ENCODE data around the gene SCN4A.
"Not testable (repeated sequence)": the region's sequence is repeated elsewhere in the genome, so short reads cannot be mapped to it uniquely, and the experiment has no call there.

SCN4A gene

DNA sequence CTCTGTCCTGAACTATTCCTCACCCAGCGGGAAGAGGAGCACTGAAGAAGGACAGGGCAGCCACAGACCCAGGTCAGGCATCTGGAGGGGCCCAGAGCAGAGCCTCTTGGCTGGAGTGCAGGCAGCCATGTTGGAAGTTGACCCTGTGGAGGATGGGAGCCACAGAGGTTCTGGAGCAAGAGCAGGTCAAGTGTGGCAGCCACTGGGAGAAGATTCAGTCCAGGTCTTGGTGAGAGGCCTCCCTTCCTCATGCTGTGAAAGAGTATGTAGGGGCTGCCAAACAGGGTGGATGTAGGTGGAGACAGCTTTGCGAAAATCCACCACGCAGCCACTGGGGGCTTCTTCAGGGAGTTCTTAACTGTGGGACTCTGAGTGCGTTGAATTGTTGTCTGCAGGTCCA lies 40.0 kb downstream of the SCN4A start:
- FAIRE-seq = no peak

DNA sequence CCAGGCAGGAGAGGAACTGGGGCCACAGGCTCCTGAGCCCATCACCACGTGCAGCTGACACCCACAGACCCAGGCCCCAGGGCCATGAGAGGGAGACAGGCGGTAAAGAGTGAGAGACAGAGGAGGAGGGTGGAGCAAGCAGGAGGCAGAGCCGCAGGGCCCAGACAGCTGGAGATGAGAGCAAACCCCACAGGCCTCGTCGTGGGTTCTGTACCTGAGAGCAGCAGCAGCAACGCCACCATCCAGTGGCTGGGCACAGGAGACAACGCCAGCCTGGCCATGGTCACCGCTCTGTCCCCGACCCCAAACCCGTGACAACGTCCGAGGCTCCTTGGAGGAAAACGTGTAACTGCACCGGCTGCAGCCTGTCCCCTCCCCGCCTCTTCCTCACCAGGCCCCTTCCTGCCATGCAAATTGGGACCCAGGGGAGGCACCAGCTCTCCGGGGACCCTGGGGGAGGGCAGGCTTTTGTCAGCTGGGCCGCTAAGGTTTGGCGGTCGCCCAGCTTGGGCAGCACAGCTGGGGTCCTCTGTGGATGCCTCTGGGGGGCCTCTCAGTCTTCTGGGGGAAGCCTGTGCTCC lies 40.6 kb downstream of the SCN4A start, which contains the start of gene CD79B:
Gene CD79B, minus strand, starts transcription at position 351 of the 581 bp plus-strand sequence. Its CDS starts 70 bp downstream, at position 281.
- FAIRE-seq = no peak

DNA sequence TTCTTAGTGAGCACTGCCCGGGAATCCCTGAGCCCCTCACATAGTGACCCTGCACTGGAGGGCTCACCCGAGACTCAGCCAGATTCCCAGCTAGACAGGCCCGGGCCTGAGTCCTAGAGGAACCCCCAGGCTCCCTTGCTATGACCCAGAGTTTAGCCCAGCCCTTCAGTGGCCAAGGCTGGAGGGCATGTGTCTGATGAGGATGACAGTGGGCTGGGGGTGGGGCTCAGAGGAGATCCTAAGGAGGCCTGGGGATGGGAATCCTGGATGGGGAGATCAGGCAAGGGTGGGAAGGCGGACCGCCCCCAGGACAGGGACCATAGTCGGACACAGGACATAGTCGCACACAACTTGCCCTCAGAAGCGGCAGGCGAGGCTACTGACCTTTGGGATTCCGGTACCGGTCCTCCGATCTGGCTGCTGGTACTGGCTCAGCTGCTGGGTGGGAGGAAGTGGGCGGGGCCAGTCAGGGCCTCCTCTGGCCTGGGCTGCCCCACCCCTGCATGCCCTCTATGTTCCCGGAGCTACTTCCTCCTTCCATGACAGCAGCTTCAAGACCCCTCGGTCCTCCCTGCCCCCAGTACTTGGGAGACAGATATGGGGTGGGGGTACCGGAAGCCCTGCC lies 41.7 kb downstream of the SCN4A start:
- FAIRE-seq = no peak

DNA sequence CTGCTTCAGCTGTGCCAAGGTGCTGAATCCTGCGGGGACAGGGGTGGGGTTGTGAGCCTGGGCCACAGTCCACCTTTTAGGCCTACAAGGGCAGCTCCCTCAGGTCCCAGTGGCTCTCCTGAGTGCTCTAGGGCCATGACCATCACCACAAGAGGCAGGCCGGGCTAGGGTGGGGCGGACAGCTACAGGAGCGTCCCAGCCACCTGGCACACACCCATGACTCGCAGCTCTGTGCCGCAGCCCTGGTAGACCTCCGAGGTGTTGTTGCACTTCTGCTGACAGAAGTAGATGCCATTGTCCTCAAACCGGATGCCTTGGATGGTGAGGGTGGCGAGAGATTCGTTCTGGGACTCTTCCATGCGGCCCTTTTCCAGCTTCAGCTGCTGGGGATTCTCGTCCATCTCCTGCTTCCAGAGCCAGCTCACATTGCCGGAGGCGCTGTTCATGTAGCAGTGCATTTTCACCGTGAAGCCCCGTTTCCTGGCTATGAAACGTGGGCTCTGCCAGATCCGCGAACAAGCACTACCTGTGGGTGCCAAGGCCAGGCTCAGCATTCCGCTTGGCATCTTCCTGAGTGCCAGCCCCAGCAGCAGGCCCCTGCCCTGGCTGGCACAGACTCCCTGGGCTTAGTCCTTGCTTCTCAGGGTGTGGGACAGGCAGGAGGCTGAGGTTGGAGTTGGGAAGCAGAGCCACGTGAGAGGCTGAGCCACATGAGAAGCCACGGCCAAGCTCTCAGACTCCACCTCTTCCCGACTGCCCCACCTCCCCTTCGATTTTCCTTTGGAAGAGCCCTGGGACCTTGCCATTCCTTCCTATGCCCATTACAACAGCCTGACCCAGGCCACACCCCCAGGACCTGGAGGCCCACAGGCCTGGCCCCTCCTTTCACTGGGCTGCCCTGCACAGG lies 42.6 kb downstream of the SCN4A start:
- no peak for FAIRE-seq

DNA sequence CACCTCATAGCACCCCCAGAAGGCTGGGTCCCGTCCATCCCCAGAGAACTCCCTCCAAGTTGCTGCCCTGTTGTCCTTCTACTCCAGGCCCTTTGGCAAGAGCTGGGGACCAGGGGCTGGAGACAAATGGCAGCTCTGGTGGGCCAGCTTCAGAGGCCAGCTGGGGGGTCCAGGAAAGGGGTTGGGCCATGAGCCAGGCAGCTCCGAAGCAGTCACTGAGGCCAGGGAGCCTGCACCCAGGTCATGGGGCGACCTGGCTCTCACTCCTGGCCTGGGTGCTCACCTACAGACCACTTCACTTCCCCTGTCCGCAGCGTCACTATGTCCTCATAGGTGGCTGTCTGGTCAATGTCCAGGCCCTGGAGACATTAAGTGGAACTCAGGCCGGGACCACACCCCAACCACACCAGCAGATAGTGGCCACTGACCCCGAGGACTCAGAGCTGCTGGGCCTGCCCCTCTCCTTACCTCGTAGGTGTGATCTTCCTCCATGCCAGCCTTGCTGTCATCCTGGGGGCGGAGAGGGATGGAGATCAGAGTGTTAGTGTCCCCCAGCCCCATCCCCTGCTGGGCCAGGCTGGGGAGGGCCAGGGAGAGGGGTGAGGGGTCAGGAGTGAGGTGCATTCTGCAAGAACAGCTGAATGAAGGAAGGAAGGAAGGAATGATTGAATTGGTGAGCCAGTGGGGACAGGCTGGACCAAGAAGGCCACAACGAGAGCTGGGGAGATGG lies 43.6 kb downstream of the SCN4A start:
- FAIRE-seq = no peak

DNA sequence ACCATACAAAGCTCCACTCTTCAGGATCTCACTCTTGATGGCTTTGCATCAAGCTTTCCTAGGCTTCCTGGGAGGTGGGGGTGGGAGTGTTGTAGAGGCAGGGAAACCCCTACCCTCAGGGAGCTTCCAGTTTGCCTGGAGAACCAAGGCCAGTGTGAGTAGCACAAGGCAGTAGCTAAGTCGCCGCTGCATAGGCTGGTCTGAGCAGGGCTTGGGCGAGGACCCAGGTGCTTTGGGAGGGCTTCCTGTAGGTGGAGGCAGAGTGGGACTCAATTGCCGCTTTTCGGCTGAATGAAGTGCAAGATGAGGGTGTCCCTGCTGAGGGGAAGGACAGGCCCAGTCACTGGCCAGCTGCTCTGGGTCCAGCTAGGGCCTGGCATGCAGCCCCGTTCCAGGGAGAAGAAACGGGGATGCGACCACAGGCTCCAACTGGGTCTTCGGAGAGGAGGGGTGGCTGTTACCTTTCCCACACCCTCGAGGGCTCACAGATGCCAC lies 44.5 kb downstream of the SCN4A start:
- FAIRE-seq = no peak

DNA sequence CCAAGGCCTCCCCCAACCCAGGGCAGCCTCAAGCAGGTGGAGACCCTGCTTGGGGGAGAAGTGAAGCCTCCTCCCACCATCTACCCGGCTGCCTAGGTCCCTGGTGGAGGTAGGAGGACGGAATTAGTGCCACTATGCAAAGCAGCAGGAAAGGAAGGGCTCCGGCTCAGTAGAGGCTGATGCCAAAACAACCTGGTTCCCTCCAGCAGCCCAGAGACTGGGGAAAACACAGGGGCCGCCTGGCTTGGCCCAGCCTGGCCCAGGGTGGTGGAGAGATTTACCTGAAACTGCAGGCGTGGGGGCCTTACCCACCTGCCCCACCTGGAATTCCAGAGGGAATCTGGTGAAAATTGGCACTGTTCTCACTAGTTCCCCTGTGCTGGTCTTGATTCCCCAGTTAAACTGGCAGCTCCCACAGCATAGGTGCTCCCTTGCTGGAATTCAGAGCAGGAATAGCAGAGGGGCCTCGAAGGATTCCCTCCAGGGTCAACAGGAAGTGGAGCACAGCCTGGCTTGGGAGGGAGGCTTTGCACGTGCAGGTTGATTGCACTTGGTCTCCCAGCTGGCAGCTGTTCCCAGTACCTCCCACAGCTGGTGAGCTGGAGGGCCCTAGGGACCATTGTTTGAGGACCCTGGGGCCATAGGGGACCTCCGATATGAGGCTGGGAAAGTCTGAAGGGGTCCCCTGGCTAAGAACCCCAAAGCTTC lies 45.1 kb downstream of the SCN4A start:
- FAIRE-seq = no peak

DNA sequence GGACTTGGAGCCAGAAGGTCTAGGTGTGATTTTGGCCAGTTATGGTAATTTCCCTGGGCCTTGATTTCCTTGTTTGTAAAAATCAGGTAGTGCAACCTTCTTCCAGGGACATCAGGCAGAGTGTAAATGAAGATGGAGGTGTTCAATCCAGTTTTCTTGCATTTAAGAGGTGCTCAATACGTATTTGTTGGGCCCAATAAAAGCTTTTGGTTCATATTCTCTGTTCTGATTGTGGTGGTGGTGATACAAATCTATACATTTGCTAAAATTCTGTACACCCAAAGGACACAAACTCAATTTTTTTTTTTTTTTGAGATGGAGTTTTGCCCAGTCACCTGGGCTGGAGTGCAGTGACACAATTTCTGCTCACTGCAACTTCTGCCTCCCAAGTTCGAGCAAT lies 46.6 kb downstream of the SCN4A start:
- FAIRE-seq = no peak

DNA sequence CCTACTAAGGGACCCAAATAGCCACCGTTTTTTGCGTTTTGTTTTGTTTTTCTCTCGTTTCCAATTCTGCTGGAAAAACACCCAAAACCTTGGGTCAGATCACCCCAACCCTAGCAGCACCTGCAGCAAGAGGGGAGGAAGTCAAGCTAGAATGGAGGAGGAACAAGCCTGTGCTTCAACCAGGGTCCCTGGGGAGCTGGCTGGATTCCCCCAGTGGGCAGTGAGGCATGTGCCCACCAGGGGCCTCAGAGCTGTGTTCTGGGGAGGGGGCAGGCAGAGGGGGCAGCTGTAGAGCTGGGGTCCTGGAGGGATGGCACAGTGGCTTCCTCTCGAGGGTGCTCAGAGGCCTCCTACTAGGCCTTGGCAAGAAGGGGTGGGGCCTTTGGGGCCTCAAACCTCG lies 47.1 kb downstream of the SCN4A start:
- FAIRE-seq = no peak

DNA sequence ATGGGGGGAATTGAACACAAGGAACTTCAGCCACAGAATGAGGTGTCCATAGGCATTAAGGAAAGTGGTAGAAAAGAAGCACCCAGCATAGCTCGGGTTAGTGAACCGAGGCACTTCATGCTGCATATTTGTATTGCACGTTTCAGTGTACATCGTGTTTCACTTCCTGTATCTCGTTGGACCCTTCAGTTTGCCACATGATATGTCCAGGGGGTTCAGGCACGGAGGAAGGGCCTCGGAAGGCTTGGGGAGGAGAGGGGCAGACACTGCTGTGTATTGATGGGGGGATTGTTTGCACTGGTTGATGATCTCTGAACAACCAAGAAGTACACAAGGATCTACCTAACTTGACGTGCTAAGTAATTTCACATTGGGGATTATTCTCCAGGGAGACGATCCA lies 50.3 kb downstream of the SCN4A start:
- not testable (repeated sequence) for FAIRE-seq

DNA sequence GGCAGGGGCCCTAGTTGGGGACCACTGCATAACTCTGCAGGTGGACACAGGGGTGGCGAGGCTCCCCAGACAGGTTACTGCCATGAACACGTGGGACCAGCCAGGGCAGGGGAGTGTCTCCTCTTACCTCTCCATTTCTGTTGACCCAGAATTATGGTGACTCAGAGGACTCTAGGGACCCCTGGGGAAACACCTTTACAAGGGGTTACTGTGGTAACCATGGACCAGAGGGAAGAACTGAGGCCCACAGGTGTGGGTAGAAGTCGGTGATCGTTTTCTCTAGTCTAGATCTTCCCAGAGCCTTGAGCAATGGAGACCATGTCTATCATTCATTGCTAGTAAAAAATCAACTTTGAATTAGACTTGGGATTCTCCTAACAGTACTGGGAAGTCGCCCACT lies 51.9 kb downstream of the SCN4A start:
- FAIRE-seq = not testable (repeated sequence)

DNA sequence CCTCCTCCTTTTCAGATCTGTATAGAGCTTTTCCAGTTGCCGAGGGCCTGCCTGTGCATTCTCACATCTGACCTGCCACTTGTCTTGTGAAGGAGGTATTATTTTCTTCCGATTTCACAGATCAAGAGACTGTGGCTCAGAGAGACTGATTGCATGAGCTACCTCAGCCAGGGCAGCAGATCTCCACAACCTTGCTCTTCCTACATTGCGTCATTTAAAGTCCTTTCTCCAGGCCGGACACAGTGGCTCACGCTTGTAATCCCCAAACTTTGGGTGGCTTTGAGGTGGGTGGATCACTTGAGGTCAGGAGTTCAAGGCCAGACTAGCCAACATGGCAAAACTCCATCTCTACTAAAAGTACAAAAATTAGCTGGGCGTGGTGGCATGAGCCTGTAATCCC lies 52.7 kb downstream of the SCN4A start:
- not testable (repeated sequence) for FAIRE-seq

DNA sequence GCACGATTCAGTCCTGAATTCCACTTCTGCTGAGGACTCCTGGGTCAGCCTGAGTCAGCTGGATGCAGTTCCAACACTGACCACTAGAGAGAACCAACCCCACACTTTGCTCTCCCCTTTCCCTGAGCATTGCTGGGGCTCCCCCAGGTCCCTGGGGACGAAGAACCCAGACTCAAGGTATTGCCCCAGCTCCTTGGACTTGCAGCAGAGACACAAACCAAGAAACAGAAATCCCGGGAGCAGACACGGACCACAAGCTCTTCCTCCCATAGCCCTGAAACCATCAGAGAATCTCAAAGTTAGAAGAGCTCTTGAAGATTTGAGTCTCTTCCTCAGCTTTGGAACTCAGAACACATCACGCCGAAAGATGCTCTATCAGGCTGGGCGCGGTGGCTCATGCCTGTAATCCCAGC lies 53.4 kb downstream of the SCN4A start:
- no peak for FAIRE-seq

DNA sequence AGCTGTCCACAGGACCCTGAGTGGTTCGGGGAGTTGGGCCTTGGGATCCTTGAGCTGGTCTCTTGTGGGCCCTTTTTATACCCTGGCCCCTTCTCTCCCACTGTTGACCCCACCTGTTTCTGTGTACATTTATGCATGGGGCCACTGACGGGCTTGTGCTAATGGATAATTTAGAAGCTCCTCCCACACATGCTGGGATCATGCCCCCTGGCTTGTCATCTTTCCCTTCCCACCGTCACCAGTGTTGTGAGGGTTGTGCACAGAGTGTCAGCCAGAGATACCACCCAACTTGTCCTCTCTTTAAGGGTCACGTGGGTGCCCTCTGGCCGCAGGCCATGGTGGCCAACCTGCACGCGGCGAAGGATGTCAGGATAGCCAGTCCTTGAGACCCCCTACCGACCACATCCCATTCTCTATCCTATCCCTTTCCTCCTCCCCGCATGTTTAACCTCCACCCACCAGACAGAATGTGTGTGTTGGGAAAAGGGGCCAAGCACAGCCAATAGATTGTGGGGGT lies 53.9 kb downstream of the SCN4A start, which contains the start of gene GH1:
Gene GH1, minus strand, starts transcription at position 51 of the 517 bp plus-strand sequence. CDS start 63 bp downstream, outside the sequence.
- not testable (repeated sequence) for FAIRE-seq

DNA sequence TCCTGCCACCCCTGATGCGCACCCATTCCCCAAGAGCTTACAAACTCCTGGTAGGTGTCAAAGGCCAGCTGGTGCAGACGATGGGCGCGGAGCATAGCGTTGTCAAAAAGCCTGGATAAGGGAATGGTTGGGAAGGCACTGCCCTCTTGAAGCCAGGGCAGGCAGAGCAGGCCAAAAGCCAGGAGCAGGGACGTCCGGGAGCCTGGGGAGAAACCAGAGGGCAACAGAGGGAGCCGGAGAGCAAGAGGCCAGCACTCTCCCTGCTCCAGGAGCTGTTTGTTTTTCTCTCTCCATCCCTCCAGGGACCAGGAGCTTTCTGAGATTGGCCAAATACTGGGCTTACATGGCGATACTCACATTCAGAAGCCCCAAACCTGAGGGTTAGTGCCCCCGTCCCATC lies 54.4 kb downstream of the SCN4A start:
- FAIRE-seq = no peak

DNA sequence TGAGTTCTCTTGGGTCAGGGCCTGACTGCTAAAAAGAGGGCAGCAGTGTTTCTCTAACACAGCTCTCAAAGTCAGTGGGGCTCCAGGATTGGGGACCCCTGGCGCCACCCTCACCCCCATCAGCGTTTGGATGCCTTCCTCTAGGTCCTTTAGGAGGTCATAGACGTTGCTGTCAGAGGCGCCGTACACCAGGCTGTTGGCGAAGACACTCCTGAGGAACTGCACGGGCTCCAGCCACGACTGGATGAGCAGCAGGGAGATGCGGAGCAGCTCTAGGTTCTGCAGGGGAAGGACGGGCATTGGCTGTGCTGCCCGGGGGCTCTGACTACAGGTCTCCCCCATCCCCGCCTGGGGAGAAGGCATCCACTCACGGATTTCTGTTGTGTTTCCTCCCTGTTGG lies 55.1 kb downstream of the SCN4A start:
- no peak for FAIRE-seq

DNA sequence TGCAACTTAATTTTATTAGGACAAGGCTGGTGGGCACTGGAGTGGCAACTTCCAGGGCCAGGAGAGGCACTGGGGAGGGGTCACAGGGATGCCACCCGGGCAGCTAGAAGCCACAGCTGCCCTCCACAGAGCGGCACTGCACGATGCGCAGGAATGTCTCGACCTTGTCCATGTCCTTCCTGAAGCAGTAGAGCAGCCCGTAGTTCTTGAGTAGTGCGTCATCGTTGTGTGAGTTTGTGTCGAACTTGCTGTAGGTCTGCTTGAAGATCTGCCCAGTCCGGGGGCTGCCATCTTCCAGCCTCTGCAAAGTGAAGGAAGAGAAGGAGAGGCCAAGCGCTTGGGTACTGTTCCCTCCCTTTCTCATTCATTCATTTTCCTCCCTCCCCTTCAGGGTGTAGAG lies 55.5 kb downstream of the SCN4A start:
- not testable (repeated sequence) for FAIRE-seq

DNA sequence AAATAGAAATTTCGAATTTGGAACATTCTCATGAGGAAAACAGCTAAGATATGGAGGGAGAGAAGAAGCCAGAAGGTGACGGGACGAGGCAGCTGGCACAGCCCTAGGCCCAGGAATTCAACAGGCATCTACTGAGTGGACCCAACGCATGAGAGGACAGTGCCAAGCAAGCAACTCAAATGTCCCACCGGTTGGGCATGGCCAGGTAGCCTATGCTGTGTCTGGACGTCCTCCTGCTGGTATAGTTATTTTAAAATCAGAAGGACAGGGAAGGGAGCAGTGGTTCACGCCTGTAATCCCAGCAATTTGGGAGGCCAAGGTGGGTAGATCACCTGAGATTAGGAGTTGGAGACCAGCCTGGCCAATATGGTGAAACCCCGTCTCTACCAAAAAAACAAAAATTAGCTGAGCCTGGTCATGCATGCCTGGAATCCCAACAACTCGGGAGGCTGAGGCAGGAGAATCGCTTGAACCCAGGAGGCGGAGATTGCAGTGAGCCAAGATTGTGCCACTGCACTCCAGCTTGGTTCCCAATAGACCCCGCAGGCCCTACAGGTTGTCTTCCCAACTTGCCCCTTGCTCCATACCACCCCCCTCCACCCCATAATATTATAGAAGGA lies 56.0 kb downstream of the SCN4A start:
- no peak for FAIRE-seq

DNA sequence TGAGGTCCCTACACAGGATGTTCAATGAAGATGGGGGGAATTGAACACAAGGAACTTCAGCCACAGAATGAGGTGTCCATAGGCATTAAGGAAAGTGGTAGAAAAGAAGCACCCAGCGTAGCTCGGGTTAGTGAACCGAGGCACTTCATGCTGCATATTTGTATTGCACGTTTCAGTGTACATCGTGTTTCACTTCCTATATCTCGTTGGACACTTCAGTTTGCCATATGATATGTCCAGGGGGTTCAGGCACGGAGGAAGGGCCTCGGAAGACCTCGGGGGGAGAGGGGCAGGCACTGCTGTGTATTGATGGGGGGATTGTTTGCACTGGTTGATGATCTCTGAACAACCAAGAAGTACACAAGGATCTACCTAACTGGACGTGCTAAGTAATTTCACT lies 57.0 kb downstream of the SCN4A start:
- not testable (repeated sequence) for FAIRE-seq

DNA sequence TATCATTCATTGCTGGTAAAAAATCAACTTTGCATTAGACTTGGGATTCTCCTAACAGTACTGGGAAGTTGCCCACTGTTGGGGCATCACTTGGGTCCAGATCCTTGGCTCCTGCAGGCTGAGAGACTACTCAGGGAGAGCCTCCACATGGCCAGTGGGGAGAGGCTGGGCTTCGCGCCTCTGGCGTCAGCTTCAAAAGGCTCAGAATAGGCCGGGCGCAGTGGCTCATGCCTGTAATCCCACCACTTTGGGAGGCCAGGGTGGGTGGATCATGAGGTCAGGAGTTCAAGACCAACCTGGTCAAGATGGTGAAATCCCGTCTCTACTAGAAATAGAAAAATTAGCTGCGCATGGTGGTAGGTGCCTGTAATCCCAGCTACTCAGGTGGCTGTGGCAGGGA lies 58.2 kb downstream of the SCN4A start:
- FAIRE-seq = no peak

DNA sequence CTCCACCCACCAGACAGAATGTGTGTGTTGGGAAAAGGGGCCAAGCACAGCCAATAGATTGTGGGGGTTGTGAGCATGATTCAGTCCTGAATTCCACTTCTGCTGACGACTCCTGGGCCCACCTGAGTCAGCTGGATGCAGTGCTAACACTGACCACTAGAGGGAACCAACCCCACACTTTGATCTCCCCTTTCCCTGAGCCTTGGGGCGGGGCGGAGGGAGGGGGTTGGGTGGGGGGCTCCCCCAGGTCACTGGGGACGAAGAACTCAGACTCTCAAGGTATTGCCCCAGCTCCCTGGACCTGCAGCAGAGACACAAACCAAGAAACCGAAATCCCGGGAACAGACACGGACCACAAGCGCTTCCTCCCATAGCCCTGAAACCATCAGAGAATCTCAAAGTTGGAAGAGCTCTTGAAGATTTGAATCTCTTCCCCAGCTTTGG lies 61.0 kb downstream of the SCN4A start:
- FAIRE-seq = no peak

Data from TTC549 (cell line).